ENCODE results near the gene ARHGAP30.

ARHGAP30 gene

DNA sequence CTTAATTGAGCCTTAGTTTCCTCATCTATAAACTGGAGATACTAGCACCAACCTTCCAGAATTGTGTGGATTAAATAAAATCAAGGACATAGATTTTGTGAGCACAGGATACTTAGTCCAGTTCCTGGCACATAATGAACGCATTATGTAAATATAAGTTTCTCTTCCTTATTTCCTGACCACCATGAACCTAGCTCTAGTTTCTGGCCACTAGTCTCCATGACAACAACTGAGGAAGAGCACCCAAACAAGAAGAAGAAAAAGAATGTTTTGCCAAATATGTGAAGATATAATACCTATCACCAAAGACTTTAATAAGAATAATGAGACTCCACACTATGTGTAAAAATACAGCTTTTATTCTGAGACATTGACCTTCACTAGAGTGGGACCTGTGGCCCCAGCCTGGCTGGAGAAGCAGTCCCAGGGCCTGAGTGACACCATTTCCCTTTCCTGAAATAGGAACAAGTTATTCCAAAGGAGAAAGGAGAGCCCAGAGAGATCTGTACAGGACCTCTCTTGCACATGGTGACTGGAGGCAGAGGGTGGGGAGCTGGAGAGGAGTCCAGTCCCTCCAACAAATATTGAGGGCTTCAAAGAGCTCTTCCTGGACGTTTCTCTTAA, 23.0 kb downstream of the ARHGAP30 start:
- DNase-seq (ENCODE audit: low read depth), result no peak
- TF ChIP-seq, protein P1, sequence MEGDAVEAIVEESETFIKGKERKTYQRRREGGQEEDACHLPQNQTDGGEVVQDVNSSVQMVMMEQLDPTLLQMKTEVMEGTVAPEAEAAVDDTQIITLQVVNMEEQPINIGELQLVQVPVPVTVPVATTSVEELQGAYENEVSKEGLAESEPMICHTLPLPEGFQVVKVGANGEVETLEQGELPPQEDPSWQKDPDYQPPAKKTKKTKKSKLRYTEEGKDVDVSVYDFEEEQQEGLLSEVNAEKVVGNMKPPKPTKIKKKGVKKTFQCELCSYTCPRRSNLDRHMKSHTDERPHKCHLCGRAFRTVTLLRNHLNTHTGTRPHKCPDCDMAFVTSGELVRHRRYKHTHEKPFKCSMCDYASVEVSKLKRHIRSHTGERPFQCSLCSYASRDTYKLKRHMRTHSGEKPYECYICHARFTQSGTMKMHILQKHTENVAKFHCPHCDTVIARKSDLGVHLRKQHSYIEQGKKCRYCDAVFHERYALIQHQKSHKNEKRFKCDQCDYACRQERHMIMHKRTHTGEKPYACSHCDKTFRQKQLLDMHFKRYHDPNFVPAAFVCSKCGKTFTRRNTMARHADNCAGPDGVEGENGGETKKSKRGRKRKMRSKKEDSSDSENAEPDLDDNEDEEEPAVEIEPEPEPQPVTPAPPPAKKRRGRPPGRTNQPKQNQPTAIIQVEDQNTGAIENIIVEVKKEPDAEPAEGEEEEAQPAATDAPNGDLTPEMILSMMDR (IDR thresholded peaks at IDR 0.05; ENCODE audit: low read length, missing control alignments), result no peak
- peak overlapping the region; percentile 95 for H3K4me3 ChIP-seq (replicated peaks; ENCODE audit: low read depth, low read length)

DNA sequence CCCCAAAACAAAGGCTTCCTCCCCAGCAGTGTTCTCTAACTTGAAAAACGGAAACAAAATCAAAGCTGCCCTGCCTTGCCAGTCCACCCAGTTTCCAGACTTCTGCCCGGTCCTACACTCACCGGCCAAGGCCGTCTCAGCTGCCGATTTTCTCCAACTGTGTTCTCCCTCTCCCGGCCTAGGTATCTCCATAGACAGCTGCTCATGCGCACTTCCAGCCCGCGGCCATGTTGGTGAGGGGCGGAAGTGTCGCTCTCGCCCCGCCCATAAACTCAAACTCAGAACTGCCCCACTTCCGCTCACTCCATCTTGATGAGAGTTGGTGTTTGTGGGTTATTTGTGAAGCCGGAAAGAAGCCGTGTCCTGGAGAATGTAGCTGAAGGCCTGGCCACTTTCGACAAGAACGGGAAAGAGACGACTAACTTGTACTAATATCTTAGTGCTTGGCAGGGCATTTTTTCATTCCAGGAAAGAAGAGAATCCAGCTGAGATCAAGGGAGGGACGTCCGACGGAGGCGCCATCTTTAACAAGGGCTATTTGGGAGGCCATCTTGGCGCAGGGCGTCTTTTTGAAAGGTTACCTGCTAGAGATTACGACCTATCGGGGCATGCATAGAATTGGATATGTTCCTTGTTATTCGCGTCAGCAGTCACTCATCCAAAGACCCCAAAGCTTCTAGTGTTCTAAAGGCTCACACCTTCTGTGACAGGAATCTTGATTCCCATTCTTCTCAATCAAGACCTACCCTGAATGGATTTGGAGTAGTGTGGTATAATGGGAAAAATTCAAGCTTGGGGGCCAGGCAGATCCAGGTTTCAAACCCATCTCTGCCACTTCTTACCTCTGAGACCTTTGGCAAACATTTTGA, 23.7 kb downstream of the ARHGAP30 start, which contains the start of gene USF1:
USF1 (minus strand) TSS at position 242 of the 869 bp plus-strand sequence. CDS start 2,702 bp downstream, outside the sequence.
- DNase-seq (ENCODE audit: low read depth), result peak; percentile 97
- peak within 1 kb of the TSS; percentile 95 for H3K4me3 ChIP-seq (replicated peaks; ENCODE audit: low read depth, low read length)
- TF ChIP-seq, protein P1 (IDR thresholded peaks at IDR 0.05; ENCODE audit: low read length, missing control alignments), result no peak

DNA sequence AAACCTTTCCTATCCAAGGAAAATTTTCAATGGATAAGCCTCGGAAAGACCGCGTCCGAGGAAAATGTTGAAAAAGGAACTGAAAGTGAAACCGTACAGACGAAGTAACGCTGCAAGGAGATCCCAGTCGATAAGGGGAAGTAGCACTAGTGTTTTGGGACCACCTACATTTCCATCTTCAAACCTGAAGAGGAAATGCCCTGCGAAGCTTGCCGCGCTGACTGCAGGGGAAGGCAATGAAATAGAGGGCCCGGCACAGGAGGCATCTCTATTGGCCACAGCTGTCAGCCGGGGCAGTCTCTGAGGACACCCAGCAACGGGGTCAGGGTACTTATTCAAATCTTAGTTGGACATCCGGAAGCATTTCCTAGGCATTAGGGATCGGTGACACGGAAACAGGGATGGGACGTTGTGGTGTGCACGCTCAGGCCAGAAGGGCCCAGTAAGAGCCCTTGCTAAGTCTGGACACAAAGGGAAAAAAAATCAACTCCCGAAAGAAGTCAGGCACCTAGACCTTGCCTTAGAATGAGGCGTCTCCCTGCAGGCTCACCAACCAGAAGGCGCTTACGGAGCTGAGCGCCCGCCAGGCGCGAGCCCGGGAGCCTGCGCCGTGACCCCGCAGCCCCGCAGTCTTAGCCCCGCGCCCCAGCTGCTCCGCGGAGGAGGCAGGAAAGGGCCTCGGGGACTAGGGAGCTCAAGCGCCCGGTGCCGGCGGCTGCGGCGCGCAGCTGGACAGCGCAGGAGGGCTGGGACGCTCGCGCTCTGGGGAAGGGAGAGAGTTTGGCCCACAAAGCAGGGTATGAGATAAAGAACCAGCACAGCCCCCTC, 24.6 kb downstream of the ARHGAP30 start:
- DNase-seq (ENCODE audit: low read depth), result peak; percentile 66
- TF ChIP-seq, protein P1 (IDR thresholded peaks at IDR 0.05; ENCODE audit: low read length, missing control alignments), result no peak

DNA sequence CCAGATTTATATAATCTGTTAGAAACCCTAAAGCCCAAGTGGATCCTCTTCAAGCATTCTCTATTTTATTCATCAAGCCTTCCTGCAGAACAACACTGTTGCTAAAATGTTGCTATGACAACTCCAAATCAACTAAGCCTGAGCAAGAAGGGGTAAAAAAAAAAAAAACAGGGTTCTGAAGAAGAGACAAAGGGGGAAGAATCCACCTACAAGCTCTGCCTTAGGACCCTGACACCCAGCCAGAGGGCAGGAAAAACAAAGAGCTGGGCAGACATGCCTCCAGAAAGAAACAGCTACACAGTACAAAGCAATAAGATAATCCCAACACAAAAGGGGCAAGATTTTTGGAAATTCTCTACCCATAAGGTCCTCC, 25.2 kb downstream of the ARHGAP30 start:
- TF ChIP-seq, protein P1 (IDR thresholded peaks at IDR 0.05; ENCODE audit: low read length, missing control alignments), result no peak
- H3K4me3 ChIP-seq (replicated peaks; ENCODE audit: low read depth, low read length), result peak overlapping the region; percentile 95
- DNase-seq (ENCODE audit: low read depth), result peak; percentile 26

More for the DNA sequence above, 24.6 kb downstream of the ARHGAP30 start:
- H3K4me3 ChIP-seq (replicated peaks; ENCODE audit: low read depth, low read length), result peak overlapping the region; percentile 95

DNA sequence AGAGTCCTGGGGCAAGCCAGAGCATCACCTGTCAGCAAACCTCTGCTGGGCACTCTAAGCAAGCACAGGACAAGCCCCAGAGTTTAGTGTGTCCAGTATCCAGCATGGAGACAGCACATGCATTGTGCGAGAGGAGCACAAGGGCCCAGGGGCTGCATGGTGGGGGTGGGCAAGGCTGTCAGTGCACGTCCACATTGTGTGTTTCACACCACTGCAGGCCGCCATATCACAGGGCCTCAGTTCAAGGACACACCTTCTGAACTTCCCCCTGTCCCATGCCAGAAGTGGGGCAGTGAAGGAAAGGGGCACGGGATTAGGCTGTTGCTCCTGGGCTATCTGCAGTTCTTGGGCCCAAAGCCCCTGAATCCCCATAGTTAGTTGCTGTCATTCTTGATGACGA, 30.1 kb downstream of the ARHGAP30 start:
- DNase-seq (ENCODE audit: low read depth), result no peak
- TF ChIP-seq, protein P1 (IDR thresholded peaks at IDR 0.05; ENCODE audit: low read length, missing control alignments), result no peak
- H3K4me3 ChIP-seq (replicated peaks; ENCODE audit: low read depth, low read length), result no peak overlapping the region

DNA sequence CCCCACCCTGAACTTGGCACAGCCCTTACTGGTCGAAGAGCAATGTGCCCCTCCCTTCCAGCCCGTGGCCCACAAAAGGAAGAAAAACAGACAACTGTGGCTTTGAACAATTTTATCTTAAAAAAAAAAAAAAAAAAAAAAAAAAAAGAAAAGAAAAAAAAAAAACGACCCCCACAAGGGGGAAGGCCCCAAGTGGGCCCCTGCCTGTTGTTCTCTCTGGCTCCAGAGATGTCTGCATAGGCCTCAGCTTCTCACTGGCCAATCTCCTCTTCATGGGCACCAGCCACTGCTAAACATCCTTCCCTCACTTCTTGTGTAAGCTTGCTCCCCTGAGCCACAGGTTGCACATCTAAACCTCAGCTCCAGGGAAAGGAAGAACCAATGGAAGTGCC, 30.5 kb downstream of the ARHGAP30 start:
- DNase-seq (ENCODE audit: low read depth), result no peak
- TF ChIP-seq, protein P1 (IDR thresholded peaks at IDR 0.05; ENCODE audit: low read length, missing control alignments), result no peak
- no peak overlapping the region for H3K4me3 ChIP-seq (replicated peaks; ENCODE audit: low read depth, low read length)
